DOHH2 (cell line): ENCODE data around the gene TNRC18.

Source experiments
- H3F3A ChIP-seq: fragments of 200-600 bp; sonication (generic), shearing (Covaris generic); 2 replicates; pipeline ENCODE4 v1.6.0; 2016; ENCODE audit warnings: antibody characterized with exemption, mild to moderate bottlenecking; ENCODE audit not compliant: control insufficient read depth, insufficient read depth
- H3K27ac ChIP-seq: fragments of 200-600 bp; sonication (generic); 2 replicates; pipeline ENCODE4 v1.5.1; 2014; ENCODE audit warnings: low read depth, mild to moderate bottlenecking, low read length, moderate library complexity
- H3K27me3 ChIP-seq: fragments of 200-600 bp; sonication (generic); 2 replicates; pipeline ENCODE4 v1.6.1; 2014; ENCODE audit warnings: mild to moderate bottlenecking, low read length, mixed read lengths; ENCODE audit not compliant: control insufficient read depth
- H3K36me3 ChIP-seq: fragments of 200-600 bp; sonication (generic); 2 replicates; pipeline ENCODE4 v1.6.1; 2014; ENCODE audit warnings: mild to moderate bottlenecking, low read length, moderate library complexity, mixed read lengths; ENCODE audit not compliant: control insufficient read depth
- H3K4me1 ChIP-seq: fragments of 200-600 bp; sonication (generic); 2 replicates; pipeline ENCODE4 v1.6.1; 2014; ENCODE audit warnings: mild to moderate bottlenecking, low read length, mixed read lengths; ENCODE audit not compliant: control insufficient read depth
- H3K4me2 ChIP-seq: fragments of 200-600 bp; sonication (generic); 2 replicates; pipeline ENCODE4 v1.6.0; 2014; ENCODE audit warnings: mild to moderate bottlenecking, low read length, moderate library complexity
- H3K4me3 ChIP-seq: fragments of 200-600 bp; sonication (generic); 2 replicates; pipeline ENCODE4 v1.5.1; 2014; ENCODE audit warnings: mild to moderate bottlenecking, low read length, mixed read lengths
- H3K79me2 ChIP-seq: fragments of 200-600 bp; sonication (generic); 2 replicates; pipeline ENCODE4 v1.6.1; 2014; ENCODE audit warnings: mild to moderate bottlenecking, low read length, mixed read lengths; ENCODE audit not compliant: control insufficient read depth
- H3K9me2 ChIP-seq: fragments of 200-600 bp; sonication (generic); replicated peaks from 2 replicates; pipeline ENCODE4 v1.6.1; 2014; ENCODE audit warnings: mild to moderate bottlenecking, low read length, mixed read lengths; ENCODE audit not compliant: control insufficient read depth
- H3K9me3 ChIP-seq: fragments of 200-600 bp; sonication (generic); 2 replicates; pipeline ENCODE4 v1.6.1; 2014; ENCODE audit warnings: antibody characterized with exemption, low read length, mixed read lengths; ENCODE audit not compliant: control insufficient read depth, insufficient read depth
- H4K20me1 ChIP-seq: fragments of 200-600 bp; sonication (generic); 2 replicates; pipeline ENCODE4 v1.6.0; 2014; ENCODE audit warnings: low read depth, mild to moderate bottlenecking, antibody characterized with exemption, low read length, moderate library complexity; ENCODE audit not compliant: control insufficient read depth, insufficient read depth
- EZH2phosphoT487 ChIP-seq: fragments of 200-600 bp; sonication (generic); IDR thresholded peaks from 2 replicates; pipeline ENCODE4 v1.6.1; 2017; ENCODE audit warnings: borderline replicate concordance, mild to moderate bottlenecking, antibody characterized with exemption, low read length, moderate library complexity, mixed read lengths
- TF ChIP-seq, protein P1 (sequence below): fragments of 200-600 bp; sonication (generic); IDR thresholded peaks from one replicate; pipeline ENCODE4 v1.5.1; 2014; ENCODE audit warnings: antibody characterized with exemption, mild to moderate bottlenecking, low read depth, low read length; ENCODE audit not compliant: poor library complexity, severe bottlenecking

Gene TNRC18

DNA sequence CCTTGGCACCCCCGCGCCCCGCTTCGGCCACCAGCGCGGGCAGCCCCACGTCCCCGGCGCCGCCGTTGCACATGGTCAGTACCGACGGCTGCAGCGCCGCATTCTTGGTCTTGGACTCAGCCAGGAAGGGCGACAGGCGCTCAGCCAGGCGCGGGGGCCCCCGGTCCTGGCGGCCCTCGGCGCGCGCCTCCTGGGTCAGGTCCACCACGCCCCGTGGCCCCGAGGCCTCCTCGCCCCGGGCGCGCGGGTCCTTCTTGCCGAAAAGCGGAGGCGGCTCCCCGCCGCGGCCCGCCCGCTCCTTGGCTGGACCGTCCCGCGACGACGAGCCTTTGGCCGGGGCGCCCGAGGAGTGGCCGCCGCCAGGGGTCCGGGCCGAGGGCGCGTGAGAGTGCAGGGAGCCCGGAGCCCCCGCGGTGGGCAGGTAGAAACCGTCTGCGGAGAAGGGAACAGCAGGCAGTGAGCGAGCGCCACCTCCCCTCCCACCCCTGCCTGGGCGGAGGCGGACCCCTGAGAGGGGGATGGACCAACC lies 34.7 kb downstream of the TNRC18 start:
- Histone ChIP-seq H4K20me1 (peaks cover 4% of the 10 kb centered on the region), H3K4me1 (no peaks in the 10 kb centered on the region), H3F3A (no peaks in the 10 kb centered on the region), H3K4me2 (no peak overlapping the region), H3K27me3 (no peaks in the 10 kb centered on the region), H3K79me2 (peaks cover 16% of the 10 kb centered on the region), H3K9me2 (no peaks in the 10 kb centered on the region), H3K9me3 (no peaks in the 10 kb centered on the region), H3K36me3 (peaks cover 33% of the 10 kb centered on the region), H3K27ac (no peak overlapping the region), H3K4me3 (no peak overlapping the region)
- TF ChIP-seq, protein P1, sequence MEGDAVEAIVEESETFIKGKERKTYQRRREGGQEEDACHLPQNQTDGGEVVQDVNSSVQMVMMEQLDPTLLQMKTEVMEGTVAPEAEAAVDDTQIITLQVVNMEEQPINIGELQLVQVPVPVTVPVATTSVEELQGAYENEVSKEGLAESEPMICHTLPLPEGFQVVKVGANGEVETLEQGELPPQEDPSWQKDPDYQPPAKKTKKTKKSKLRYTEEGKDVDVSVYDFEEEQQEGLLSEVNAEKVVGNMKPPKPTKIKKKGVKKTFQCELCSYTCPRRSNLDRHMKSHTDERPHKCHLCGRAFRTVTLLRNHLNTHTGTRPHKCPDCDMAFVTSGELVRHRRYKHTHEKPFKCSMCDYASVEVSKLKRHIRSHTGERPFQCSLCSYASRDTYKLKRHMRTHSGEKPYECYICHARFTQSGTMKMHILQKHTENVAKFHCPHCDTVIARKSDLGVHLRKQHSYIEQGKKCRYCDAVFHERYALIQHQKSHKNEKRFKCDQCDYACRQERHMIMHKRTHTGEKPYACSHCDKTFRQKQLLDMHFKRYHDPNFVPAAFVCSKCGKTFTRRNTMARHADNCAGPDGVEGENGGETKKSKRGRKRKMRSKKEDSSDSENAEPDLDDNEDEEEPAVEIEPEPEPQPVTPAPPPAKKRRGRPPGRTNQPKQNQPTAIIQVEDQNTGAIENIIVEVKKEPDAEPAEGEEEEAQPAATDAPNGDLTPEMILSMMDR: no peak
- no peak for TF ChIP-seq EZH2phosphoT487

DNA sequence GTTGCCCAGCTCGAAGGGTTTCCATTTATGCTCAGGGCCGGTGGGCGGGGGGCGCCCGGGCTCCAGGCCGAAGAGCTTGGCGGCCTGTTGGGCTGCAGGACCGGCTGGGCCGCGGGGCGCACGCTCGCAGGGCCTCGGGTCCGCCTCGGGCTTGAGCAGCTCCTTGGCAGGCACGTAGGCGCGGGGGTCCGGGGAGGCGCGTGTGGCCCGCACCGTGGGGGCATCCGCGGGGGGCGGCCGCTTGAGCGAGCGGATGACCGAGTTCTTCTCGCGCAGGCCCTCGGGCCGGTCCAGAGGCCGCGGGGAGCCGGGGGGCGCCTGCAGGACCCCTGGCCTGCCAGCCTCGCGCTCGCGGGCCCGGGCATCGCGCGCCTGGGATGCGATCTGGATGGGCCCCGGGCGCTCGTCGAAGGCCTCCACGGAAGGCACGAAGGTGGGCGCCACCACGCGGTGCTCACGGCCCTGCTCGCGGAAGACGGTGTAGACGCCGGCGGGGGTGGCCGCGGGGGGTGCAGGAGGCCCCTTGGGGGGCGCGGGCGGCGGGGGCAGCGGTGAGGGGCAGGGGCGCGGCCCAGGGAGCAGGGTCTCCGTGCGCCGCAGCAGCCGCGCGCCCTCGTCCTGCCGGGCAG lies 35.2 kb downstream of the TNRC18 start:
- H3K9me3 ChIP-seq: no peaks in the 10 kb centered on the region
- H3K36me3 ChIP-seq: peaks cover 28% of the 10 kb centered on the region
- H3K79me2 ChIP-seq: peaks cover 18% of the 10 kb centered on the region
- H3K27me3 ChIP-seq: no peaks in the 10 kb centered on the region
- H3F3A ChIP-seq: no peaks in the 10 kb centered on the region
- H4K20me1 ChIP-seq: peaks cover 2% of the 10 kb centered on the region
- no peak overlapping the region for H3K4me2 ChIP-seq
- TF ChIP-seq EZH2phosphoT487: no peak
- TF ChIP-seq, protein P1: no peak
- H3K4me1 ChIP-seq: no peaks in the 10 kb centered on the region
- no peak overlapping the region for H3K27ac ChIP-seq
- H3K4me3 ChIP-seq: no peak overlapping the region
- H3K9me2 ChIP-seq: no peaks in the 10 kb centered on the region

DNA sequence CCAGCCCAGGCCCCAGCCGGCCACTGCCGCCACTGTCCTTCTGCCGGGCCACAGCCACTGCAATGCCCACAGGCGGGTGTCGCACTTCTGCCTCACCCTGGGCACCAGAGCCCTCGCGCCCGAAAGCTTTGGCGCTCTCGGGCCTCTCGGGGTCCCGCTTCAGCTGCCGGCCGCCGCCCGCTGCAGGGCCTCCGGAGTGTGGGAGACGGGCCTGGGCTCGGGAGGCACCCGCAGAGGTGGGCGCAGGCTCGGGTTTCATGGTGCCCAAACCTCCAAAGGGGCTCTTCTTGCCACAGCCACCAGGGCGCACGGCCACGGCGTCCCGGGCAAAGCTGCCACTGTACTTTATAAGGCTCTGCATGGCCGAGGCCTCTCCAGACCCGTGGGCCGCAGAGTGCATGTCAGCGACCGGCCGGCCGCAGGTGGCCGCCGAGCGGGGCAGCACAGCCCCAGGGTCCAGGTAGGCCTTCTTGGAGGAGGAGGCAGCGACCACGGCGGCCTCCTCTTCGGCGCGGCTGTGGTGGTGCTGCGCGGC lies 35.9 kb downstream of the TNRC18 start:
- no peak for TF ChIP-seq EZH2phosphoT487
- TF ChIP-seq, protein P1: no peak
- H3K36me3 ChIP-seq: peaks cover 22% of the 10 kb centered on the region
- no peak overlapping the region for H3K27ac ChIP-seq
- H3K9me2 ChIP-seq: no peaks in the 10 kb centered on the region
- H3K4me1 ChIP-seq: no peaks in the 10 kb centered on the region
- H3K79me2 ChIP-seq: peaks cover 24% of the 10 kb centered on the region
- H3K4me3 ChIP-seq: no peak overlapping the region
- H3K4me2 ChIP-seq: no peak overlapping the region
- H3K9me3 ChIP-seq: no peaks in the 10 kb centered on the region
- no peaks in the 10 kb centered on the region for H3F3A ChIP-seq
- H3K27me3 ChIP-seq: no peaks in the 10 kb centered on the region
- H4K20me1 ChIP-seq: peaks cover 2% of the 10 kb centered on the region
